Inflammatory macrophage (primary cell): Measurements from ENCODE around the gene SEC22B.
"Not testable (repeated sequence)": the region's sequence is repeated elsewhere in the genome, so short reads cannot be mapped to it uniquely, and the experiment has no call there.

Experiments
- DNase-seq, 2 donors: peaks; one replicate each; pipeline ENCODE4 v3.0.0-alpha.2; 2020 to 2022

The SEC22B gene

DNA sequence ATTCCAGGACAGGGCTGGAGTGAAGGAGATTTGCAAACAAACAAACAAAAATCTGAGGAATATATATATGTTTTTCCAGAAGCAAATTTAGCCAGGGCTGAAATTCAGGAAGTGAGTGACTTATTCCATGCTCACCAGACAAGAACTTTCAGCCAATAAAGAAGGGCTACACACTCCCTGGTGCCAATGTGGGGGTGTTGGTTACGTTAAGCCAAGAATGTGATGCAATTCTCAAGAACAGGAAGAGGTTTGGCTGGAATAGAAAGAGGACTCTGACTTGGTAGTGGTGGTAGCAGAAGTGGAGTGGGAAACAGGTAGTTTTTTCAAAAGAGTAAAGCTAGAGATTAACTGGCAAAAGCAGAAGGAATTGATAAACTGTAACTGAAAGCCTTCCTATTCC lies 31.7 kb downstream of the SEC22B start:
- not testable (repeated sequence) for DNase-seq

DNA sequence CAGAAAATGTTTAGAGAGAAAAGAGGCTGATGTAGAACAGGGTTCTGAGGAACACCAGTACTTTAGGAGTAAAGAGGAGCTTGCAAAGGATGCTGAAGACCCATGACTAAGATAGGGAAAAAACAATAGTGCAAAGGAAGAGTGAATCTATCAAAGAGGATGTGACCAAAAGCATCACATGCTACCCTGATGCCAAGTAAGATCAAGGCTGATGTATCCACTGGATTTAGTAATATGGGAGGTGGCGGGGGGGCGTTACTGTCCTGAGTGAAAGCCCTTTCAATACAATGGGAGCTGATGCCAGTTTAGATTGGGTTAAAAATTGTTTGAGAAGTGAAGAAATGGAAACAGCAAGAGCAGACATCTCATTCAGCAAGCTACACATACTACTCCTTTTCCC lies 32.2 kb downstream of the SEC22B start:
- peak; percentile 14 to 16 for DNase-seq

DNA sequence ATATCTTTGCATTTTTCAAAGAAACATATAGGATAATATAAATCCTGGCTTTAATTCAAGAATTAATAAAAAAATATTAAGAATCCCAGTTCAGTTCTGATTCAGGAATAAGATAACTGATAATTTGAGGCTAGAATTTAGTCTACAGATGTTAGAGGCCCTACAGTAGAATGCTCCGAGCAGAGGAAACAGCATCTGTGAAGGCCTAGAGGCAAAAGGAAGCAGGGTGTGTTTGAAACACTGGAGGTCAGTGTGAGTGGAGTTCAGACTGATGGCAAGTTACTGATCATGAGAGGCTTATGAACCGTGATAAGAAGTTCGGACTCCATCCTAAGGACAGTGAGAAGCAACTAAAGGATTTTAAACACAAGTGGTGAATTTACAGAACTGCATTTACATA lies 33.0 kb downstream of the SEC22B start:
- DNase-seq: peak in 1 of 2 donors; percentile 22

DNA sequence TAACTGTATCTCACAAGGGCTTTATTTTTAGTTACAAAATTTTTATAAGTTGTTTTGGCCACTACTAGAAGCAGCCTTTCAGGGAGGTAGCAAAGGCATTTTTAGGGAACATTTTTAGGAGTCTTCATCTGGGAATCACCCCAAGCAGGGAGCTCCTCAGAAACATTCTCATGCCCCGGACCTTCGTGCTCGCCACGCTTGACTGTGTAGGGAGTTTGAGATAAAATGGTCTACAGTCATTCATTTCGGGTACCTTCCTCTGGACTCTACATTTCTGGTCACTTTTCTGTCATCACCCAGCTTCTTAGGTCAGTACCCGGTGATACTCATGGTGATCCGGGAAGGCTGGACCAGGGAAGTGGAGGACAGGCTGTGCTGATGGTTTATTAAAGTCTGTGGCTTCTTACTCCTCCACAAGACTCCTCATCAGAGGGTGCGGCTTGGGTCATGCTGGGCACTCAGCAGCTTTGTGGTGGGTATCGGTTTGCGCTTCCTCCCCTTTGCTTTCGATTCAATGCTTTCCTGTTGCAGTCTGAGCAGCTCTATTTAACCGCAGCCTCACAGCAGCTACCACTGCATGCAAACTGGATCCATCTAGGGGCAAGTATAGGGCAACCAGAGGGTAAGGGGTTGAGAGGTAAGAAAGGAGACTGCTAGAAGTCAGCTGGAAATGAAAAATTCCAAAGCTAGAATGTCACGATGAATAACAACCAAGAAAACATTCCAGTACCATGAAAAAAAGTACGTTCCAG lies 33.6 kb downstream of the SEC22B start:
- DNase-seq: peak; percentile 71

DNA sequence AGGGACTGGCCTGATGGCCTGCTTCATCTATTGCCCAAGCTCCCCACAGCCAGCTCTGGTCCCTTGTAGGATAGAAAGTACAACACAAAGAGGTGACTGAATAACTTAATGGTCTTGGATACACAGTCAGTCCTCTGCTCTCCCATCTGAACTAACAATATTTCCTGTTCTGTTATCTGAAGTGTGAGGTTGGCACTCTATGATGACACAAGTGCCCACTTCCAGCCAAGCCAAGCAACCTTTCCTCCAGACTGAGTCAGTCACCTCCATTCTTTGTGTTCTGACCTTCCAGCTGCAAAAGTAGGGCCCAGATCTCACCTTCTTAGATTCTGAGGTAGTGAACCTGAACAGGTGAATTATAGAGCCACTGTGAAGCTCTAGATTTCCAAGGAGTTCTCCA lies 34.5 kb downstream of the SEC22B start:
- not testable (repeated sequence) for DNase-seq

DNA sequence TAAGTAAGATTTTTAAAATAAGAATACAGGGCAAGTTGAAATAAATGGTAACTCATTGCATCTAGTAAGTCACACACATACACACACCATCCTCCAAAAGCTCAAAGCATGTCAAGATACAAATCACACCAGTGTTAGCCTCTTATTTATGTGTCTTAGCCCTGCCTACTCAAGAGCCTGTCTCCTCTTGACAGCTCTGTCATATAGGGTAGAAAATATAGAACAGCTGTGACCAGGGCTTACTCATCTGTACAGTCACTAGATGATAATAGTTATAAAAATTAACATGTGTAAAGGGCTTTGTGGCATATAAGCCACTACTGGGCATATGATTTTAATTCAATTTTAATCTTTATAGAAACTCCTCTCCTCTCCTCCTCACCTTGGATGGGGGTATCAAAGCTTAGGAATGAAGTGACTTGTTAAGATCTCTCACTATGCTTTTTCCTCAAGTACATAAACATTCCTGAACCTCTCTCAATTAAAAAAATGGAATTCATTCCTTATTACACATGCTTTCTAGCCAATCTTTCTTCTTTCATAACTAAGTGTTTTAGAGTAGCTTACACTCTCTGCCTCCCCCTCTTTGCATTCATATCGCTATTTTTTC lies 35.6 kb downstream of the SEC22B start:
- not testable (repeated sequence) for DNase-seq

DNA sequence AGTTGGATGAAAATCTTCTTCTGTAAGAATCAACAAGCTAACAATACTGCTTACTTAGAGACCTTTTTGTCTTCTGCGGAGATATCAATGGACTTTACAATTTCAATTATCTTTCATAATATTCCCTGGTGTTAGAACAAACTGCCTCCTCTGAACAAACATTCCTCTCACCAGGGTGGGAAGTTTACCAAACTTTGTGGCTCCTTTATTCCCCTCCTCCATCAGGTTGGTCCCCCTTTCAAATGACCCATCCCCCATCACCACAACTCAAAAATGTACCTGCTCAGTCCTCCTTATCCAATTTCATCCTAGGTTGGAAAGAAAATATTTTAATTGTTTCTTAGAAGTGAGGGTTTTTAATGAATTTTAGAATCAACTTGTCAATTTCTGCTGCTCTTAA lies 40.2 kb downstream of the SEC22B start:
- DNase-seq: not testable (repeated sequence)

DNA sequence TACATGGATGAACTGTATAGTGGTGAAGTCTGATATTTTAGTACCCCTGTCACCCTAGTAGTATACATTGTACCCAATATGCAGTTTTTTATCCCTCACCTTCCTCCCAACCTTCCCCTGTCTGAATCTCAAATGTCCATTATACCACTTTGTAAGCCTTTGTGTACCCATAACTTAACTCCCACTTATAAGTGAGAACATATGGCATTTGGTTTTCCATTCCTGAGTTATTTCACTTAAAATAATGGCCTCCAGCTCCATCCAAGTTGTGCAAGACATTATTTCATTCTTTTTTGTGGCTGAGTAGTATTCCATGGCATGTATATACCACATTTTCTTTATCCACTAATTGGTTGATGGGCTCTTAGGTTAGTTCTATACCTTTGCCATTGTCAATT lies 42.4 kb downstream of the SEC22B start:
- not testable (repeated sequence) for DNase-seq

DNA sequence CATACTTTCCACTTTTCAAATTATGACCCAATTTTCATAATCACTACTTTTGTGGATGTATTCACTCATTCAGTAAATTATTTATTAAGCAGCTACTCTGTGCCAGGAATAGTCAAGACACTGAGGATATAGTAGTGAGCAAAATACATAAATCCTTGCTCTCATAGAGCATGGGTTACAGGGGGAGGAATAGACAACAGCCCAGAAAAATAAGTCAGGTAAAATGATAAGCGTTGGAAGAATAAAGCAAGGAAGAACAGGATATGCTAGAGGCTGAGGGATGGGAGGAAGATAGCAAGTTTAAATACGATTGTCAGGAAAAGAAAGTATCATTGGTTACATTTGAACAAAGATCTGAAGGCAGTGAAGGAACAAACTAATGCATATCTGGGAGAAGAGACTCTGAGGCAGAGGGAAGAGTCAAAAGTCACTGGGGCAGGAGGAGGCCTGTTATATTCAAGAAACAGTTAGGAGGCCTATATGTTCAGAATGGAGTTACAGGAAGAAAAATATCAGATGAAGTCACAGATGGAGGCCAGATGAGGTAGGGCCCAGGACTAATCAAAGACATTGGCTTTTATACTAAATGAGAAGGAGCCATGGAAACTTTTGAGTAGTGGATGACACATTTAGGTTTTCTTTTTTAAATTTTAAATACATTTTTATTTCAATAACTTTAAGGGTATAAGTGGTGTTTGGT lies 42.9 kb downstream of the SEC22B start:
- DNase-seq: no peak

DNA sequence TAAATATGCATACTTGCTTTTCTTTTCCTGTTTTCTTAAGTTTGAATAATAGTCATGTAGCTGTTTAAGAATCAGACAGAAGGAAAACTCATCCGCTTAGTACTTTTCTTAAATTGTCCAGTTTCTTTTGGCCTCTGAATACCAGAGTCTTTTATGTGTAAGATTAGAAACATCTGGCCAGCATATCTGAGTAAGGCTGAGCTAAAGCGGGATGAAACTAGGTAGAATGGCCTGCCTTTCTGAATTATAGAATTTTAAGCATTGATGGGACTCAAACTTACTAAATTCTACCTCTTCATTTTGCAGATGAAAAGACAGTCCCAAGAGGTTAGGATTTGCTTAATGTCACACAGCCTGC lies 43.9 kb downstream of the SEC22B start:
- not testable (repeated sequence) for DNase-seq

DNA sequence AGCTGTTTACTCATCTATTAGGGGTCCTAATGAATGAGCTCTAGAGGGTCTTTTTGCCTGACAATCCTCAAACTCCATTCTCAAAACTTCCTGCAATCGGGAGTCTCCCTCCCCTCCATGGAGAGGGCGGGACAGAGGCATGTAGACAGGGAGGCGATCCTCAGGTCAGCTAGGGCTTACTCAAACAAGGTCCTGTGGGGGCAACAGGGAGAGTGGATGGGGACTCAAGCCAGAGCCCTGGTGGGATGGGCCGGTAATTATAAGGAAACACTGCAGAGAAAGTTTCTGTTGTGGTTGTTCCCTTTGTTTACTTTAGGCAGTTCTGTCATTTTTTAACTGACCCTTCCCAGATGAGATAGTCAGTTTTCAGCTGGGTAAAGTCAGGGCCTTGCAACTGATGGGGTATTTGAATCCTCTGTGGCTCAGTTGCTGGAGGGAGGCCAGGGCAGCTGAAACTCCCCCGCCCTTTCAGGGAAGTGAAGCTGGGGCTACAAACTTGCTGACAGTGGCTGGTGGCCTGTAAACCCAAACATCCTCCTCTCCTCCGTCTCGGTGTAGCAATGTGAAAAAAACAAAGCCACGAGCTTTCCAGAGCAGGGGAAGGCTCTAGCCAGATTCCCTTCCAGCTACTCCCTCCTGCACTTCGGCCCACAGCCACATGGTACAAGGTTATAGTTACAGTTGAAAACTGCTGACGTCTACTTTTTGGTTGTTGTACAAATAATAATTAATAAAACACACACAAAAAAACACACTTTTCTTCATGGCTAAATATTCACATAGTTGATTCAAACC lies 44.5 kb downstream of the SEC22B start:
- peak; percentile 66 to 79 for DNase-seq

DNA sequence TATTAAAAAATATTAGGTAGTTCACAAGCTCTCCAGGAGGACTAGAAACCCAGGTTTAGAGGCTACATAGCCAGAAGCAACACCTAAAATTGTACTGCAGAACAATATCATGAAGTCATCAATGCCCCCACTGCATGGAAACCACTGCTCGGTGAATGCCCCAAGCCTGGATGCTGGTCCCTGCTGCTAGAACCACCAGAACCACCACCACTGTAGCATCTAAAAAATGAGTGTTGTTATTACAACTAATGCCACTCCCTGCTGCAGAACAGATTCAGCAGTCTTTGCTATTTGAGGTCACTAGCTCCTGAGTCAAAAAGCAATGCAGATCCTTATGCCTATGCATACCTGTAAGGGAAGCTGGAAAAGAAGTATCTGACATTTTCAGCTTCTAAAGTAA lies 48.4 kb downstream of the SEC22B start:
- peak in 1 of 2 donors; percentile 1 for DNase-seq

DNA sequence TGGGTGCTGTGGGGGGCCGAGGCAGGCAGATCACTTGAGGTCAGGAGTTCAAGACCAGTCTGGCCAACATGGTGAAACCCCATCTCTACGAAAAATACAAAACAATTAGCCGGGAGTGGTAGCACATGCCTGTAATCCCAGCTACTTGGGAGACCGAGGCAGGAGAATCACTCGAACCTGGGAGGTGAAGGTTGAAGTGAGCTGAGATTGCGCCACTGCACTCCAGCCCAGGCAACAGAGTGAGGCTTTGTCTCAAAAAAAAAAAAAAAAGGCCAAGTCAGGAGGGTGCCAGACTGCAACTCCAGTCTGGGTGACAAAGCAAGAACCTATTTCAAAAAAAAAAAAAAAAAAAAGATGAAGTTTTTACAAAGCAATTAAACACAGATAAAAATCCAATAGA lies 50.1 kb downstream of the SEC22B start:
- DNase-seq: peak in 1 of 2 donors; percentile 1

DNA sequence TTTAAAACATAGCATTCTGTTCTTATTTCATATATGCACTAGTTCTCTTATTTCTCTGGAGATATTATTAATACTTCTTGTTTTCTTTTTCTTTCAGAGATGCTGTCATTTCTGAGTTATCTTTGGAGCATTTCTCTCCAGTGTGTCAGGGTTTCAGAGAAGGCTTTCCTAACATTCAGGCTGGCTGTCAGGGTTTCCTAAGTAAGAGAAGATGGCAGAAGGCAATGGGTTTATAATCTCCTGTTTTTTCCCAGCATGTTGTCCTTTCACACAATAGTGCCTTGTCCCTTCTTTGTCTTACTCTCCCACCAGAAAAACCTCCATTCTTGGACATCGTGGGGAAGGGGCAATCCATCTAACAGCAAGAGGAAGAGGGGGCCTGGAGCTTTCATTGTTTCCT lies 51.7 kb downstream of the SEC22B start:
- DNase-seq: peak; percentile 5 to 31

DNA sequence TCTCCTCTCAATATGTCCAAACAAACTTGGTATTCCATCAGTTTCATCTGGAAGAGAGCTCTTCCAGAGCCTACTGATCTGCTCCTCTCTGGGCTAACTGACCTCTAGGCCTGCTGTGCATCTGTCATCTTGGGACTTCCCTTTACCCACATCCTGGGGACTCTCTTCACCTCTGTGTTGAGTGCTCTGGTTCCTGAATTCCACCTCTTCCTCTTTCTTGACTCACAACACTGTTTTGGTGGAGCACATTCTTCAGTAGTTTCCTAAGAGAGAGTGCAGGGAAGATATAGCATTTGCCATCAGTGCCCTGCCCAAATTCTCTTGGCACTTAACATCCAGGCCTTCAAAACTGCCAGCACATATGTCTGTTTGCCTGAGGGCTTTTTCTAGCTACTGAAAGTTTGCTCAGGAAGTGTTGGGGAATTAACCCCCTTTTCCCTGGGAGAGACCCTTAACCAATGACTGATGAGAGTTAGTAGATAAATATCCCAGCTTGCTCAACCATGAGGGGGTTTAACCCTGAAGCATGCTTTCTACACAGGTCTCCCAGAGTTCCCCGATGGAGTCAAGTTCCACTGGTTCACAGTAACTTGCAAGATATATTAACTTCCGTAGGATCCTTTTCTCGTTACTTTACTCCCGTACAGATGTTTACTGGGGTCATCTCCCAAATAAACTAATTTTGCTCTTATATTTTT lies 52.4 kb downstream of the SEC22B start:
- peak; percentile 73 to 80 for DNase-seq

DNA sequence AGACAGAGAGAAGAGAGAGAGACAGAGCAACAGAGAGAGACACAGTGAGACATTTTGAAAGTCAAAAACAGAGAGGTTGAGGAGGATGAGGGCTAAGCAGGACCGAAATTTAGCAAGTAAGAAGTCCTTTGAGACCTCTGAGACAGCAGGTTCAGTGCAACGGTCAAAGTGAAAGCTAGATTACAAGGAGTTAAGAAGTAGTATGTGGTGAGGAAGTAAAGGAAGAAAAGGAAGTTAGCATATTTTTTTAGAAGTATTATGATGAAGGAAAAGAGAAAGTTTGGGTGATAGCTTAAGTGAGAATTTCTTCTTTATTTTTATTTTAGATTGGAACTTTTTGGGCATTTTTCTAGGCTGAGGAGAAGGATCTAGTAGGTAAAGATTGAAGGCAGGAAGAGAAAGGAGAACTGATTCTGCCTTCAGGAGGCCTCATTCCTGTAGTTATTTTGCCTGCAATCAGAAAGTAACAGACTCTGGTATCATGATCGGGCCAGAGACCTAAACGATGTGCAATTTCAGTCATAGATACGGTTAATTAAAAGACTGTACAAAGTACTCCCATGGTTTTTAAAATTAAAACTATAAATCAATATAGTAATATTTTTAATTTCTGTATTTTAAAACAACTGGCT lies 53.9 kb downstream of the SEC22B start:
- DNase-seq: peak in 1 of 2 donors; percentile 36

DNA sequence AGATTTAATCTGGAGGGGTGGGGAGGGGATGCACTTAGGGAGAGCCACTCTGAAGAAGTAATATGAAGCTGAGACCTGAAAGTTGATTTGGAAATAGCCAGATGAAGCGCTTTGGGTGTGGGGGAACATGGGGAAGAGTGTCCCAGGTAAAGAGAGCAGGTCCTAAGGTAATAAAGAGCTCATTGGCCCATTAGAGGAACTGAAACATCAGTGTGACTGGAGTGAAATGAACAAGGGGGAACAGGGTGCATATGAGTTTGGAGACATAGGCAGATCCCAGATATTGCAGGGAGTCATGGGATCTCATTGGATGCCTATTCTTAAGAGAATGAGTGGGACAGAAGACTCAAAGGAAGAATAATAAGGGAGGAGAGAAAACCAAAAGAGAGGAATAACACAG lies 54.5 kb downstream of the SEC22B start:
- not testable (repeated sequence) for DNase-seq

DNA sequence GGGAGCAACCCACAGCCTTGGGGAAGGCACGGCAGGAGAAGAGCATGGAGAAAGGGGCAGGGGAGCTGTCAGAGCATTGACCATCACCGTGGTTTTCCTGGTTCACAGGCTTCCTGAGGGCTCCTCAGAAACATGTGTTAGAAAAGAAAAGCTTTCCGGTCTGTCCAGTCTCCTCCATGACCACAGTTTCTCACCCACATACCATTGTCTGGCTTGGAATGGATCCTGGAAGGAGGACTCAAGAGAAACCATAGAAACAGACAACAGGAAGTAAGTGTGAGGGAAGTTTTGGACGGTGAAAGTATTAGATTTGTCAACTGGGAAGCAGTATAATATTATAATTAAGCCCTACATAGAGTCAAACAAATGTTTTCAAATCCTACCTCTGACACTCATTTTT lies 55.8 kb downstream of the SEC22B start:
- DNase-seq: not testable (repeated sequence)

DNA sequence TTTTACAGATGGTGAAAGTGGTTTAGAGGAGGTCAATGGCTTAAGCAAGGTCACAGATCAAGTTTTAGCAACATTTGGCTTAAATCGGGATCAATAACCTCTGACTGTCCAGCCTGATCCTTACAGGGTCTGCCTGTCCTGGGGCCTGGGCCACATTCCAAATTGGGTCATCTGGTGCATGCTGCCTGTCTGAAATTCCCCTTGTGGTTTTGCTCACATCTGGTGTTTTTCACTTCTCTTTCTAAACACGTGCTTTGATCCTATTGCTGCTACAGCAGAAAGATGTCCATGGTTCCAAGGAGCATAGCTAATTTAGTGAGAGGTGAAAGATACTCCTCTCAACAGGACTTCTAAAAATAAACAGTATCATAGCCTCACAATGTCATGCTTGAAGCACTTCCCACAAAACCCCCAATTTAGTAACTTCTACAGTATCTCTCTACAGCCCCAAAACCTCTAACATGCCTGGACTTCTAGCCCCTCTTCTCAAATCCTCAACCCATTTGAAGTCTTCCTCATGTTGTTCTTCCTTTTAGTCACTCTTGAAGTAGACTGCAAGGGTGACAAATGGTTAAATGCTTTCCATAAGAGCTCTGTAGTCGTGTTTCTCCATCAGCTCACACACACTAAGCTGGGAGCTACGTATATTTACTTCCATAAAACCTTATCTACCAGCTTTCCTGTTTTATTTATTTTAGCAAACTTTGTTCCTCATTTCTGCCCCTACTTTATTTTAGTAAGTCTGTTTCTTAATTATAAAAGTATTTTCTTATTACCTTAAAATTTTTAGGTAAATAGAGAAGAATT lies 58.7 kb downstream of the SEC22B start:
- DNase-seq: peak; percentile 4 to 14

DNA sequence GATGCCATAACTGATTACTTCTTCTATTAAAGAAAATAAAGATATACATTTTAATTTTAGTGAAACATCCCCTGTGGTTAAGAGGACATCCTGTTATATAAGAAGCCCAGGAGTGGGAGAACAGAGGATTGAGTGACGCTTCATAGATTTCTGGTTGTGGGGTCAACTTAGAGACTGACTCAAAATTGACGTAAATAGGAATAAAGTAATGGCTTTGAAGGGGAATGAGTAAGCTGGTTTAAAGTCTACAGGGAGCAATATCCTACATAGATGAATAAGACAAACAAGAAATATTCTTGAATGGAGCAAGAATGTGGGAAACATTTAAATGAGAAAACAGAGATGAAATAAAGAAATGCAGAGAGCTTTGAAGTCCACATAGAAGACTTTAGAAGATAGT lies 60.2 kb downstream of the SEC22B start:
- DNase-seq: not testable (repeated sequence)

DNA sequence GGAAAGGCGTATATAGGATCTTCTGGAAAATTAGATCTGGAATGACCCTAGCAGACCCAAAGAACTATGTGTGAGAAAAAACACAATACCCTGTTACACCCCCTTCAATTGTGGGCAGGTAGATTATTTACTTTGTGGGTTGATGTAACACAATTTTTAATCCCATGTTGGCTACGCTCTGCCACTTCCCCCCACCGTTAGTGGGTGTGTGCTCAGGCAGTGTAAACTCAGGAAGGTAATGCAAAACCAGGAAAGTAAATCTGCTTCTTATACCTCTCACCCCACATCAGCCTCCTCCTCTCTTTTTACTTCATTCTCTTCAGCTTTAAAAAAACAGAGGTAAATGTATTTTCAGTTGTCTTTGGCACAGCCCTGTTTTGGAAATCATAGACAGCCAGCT lies 63.2 kb downstream of the SEC22B start:
- not testable (repeated sequence) for DNase-seq
